Tibial nerve (tissue), 4 donors: ENCODE results near the gene APEX2.

Experiments
- CTCF ChIP-seq, 5 experiments: fragments of 200-600 bp in 3 of 5; fragments of 450-650 bp in 2 of 5; sonication (generic) in 3 of 5; IDR thresholded peaks; one replicate each; pipeline ENCODE4 v1.5.1; 2016 to 2019; ENCODE audit warnings: antibody characterized with exemption in 5 of 5, mild to moderate bottlenecking in 3 of 5, moderate library complexity in 2 of 5
- EP300 ChIP-seq, 2 donors: sonication (generic); formaldehyde crosslinking; IDR thresholded peaks; one replicate each; pipeline ENCODE4 v1.6.1; 2017; ENCODE audit warnings: antibody characterized with exemption in 2 of 2, mild to moderate bottlenecking in 1 of 2
- POLR2A ChIP-seq, 2 donors: fragments of 450-650 bp; IDR thresholded peaks; one replicate each; pipeline ENCODE4 v1.6.1; 2017; ENCODE audit warnings: antibody characterized with exemption in 2 of 2, mild to moderate bottlenecking in 2 of 2, moderate library complexity in 2 of 2

DNA sequence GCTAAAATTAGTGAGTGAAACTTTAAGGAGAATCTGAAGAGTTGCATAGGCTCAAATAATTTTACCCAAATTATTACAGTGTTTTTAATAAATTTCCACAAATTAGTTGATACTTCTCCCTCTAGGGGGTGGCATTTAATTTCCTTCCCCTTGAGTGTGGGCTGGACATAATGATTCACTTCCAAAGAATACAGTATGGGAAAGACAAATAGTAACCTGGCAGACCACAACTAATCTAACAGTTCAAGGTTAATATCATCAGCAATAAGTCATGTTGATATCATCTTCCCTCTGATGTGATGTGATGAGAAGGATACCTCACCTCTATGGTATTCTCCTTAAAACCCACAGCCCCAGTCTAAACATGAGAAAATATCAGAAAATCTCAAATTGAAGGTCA, 21.7 kb upstream of the APEX2 start:
- TF ChIP-seq CTCF (IDR thresholded peaks at IDR 0.05) (no peak), EP300 (IDR thresholded peaks at IDR 0.05) (no peak), POLR2A (IDR thresholded peaks at IDR 0.05) (no peak)
